Activated T-helper 1 cell treated with Interleukin-2 at 50 U/mL for 16 hours (primary cell): ENCODE data around the gene TMEM120B.

ENCODE experiments used
- DNase-seq: peaks from one replicate; pipeline ENCODE4 v3.0.0-alpha.2; 2020; ENCODE audit warnings: low read depth

Gene TMEM120B

GRCh38 chr12:121819212-121819949, 106.8 kb downstream of the TMEM120B start:
- DNase-seq: no peak

- DNase-seq: no peak
These were observed 107.5 kb downstream of the TMEM120B start for GRCh38 chr12:121820056-121820455.

DNA sequence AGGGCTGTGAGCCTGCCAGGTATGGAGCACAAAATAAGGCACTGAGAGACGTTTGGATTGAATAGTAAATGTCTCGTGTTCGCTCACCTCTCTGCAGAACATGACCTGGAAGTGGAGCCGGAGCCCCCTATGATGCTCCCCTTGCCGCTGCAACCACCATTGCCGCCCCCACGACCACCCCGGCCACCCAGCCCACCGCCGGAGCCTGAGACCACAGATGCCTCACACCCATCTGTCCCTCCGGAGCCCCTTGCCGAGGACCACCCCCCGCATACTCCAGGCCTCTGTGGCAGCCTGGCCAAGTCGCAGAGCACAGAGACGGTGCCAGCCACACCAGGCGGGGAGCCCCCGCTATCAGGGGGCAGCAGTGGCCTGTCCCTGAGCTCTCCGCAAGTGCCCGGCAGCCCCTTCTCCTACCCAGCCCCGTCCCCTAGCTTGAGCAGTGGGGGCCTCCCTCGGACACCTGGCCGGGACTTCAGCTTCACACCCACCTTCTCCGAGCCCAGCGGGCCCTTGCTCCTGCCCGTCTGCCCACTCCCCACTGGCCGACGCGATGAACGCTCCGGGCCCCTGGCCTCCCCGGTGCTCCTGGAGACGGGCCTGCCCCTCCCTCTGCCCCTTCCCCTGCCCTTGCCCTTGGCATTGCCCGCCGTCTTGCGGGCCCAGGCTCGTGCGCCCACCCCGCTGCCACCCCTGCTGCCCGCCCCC, 110.0 kb downstream of the TMEM120B start:
- DNase-seq: no peak

GRCh38 chr12:121823101-121823726, 110.7 kb downstream of the TMEM120B start:
- DNase-seq: no peak

DNA sequence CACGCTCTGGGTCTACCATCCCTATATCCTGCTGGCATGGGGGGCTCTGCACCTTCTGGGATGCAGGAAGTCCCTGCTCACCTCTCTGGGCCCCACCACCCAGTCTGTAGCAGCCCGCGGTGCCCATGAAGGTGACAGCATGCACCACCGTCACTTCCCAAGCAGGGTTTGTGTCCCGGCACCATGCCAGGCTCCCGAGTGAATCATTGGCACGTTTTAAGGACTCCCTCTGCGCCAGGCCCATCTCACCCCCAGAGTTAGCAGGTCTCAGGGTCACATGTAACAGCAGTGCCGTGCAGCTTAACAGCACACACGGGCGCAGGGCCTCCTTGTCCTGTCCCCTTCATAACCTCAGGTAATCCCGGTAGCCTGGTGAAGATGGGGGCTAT, 111.2 kb downstream of the TMEM120B start:
- no peak for DNase-seq

GRCh38 chr12:121825041-121825523, 112.5 kb downstream of the TMEM120B start:
- no peak for DNase-seq

- DNase-seq: no peak
These were observed 114.0 kb downstream of the TMEM120B start for GRCh38 chr12:121826318-121827150.

- DNase-seq: no peak
These were observed 115.0 kb downstream of the TMEM120B start for GRCh38 chr12:121827351-121828099.

- no peak for DNase-seq
These were observed 115.8 kb downstream of the TMEM120B start for GRCh38 chr12:121828306-121828705.

DNA sequence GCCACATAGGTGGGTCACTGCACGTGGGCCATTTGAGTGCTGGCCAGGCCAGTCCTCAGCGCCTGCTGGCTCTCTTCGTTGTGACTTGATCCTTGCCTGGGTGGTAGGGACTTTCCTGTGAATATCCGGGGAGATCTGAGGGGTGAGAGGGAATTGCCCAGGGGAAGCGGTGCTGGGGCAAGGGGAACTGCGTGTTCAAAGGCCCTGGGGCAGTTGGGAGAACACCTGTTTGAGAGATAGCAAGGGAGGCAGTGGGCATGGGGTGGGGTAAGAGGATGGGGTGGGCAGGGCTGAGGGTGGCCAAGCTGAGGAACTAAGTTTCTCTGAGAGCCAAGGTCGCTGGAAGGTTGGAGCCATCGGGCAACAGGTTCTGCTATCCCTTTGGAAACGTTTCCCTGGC, 116.3 kb downstream of the TMEM120B start:
- no peak for DNase-seq

DNA sequence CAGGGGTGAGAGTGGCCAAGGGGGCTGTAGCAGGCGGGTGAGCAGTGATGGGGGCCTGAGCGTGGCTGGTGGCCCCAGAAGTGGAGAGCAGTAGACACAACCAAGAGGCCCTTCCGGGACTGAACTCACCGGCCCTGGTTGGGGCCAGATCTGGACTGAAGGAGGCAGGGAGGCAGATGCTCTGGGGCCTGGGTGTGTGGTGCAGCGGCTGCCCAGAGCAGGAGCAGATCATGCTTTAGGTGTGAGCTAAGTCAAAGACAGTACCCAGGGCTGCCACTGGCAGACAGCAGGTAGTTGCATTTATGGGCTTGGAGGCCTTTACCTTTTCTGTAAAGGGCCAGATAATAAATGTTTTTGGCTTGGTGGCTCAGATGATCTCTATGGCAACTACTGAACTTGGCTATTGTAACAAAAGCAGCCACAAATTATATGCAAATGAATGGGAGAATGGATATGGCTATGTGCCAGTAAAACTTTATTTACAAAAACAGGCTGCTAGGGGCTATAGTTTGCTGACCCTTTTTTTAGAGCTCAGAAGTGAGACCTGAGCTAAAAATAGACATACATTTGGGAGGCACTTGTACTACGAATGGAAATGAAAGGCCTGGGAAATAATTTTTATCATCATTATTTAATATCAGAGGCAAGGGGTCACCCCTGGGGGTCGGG, 116.8 kb downstream of the TMEM120B start:
- no peak for DNase-seq

DNA sequence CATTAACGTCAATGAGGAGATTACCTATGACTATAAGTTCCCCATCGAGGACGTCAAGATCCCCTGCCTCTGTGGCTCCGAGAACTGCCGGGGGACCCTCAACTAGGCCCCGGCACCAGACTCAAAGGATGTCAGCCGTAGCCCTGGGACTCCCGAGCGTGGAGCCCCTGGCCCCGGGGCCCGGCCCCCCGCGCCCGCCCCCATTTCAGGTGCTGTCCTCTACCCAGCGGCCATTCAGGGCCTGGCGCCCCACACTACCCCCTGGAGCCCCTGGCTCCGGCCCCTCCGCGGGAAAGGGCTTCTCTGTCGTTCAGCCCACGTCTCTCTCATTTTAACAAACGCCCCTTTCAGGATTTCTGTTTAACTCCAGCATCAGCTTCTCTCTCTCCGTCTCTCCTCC, 117.6 kb downstream of the TMEM120B start:
- DNase-seq: no peak

GRCh38 chr12:121830588-121831265, 118.2 kb downstream of the TMEM120B start:
- DNase-seq: no peak
